ENCODE measurements around the gene MPRIP. TPM values are rescaled to one million over a fixed set of nuclear protein-coding genes. Genes with fewer than 3 reads are reported as not detected.

The MPRIP gene
- polyA plus RNA-seq, 1 of the 3 experiments (the other 2 are of a cell fraction) = 64.4 TPM

DNA sequence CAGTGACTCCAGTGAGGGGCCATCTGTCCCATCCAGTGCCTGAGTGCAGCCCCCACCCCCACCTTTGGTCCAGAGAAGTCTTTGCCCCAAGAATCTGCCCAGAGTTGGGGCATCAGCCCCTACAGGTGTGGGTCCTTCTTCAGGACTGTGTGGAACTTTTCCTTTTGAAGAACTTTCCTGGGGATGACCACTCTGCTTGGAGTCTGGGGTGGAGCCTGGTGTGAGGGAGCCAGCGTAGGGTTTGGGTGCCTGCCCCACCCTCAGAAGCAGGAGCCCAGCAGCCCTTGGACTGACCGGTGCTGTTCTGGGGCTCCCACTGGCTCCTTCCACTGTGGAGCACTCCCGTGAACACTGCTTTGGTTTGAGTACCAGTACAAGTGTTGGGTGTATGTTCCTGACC lies 19.3 kb downstream of the MPRIP start (continued):
- TF ChIP-seq, protein P1, sequence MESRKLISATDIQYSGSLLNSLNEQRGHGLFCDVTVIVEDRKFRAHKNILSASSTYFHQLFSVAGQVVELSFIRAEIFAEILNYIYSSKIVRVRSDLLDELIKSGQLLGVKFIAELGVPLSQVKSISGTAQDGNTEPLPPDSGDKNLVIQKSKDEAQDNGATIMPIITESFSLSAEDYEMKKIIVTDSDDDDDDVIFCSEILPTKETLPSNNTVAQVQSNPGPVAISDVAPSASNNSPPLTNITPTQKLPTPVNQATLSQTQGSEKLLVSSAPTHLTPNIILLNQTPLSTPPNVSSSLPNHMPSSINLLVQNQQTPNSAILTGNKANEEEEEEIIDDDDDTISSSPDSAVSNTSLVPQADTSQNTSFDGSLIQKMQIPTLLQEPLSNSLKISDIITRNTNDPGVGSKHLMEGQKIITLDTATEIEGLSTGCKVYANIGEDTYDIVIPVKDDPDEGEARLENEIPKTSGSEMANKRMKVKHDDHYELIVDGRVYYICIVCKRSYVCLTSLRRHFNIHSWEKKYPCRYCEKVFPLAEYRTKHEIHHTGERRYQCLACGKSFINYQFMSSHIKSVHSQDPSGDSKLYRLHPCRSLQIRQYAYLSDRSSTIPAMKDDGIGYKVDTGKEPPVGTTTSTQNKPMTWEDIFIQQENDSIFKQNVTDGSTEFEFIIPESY (IDR thresholded peaks at IDR 0.05; ENCODE audit: borderline replicate concordance, low read depth) = no peak
- TF ChIP-seq FOXM1 (IDR thresholded peaks at IDR 0.05; ENCODE audit: low read depth) = no peak
- TF ChIP-seq CHD2 (IDR thresholded peaks at IDR 0.05; ENCODE audit: low read length, partially characterized antibody) = no peak
- TF ChIP-seq TEAD4 (IDR thresholded peaks at IDR 0.05; ENCODE audit: borderline replicate concordance, insufficient read depth) = no peak
- TF ChIP-seq JUND (IDR thresholded peaks at IDR 0.05) = no peak
- TF ChIP-seq MAX (IDR thresholded peaks at IDR 0.05; ENCODE audit: low read depth) = no peak

DNA sequence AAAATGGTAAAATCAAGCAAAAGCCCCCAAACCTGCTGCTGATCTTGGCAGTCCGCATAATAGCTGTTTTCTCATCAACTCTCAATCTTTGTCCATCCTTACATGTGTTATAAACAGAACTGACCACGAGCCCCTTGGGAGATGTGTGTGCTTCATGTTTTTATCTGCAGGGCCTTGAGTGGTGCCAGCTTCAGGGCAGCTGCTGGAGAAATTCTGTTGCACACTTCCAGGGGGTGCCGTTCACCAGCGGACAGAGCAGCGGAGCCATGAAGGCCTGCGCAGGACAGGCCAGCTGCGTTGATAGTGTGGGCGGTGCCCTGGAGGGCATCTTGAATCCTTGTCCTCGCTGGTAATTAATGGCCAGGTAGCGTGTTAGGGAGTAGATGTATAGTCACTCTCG lies 20.1 kb downstream of the MPRIP start:
- peaks cover 12% of the 10 kb centered on the region for H3F3A ChIP-seq (replicated peaks; ENCODE audit: insufficient read depth)
- ChIA-PET CTCF (interaction anchor here (0.9 kb wide), 1 partner anchor 68 kb away, joined by 3 read pairs; no protein-coding TSS in a partner anchor), POLR2A (no interaction called here)
- peaks cover 5 to 43% of the 10 kb centered on the region in 2 experiments; a peak in 3 of 4 replicates for H3K4me1 ChIP-seq (ENCODE audit: control insufficient read depth in 1 of 2, insufficient read depth in 2 of 2, low read depth in 1 of 2, low read length in 1 of 2)
- H3K36me3 ChIP-seq (replicated peaks in 1 of 2; ENCODE audit: control insufficient read depth in 1 of 2, insufficient read depth in 2 of 2, low read length in 1 of 2) = peaks cover 0 to 19% of the 10 kb centered on the region in 2 experiments
- H3K9me2 ChIP-seq = no peaks in the 10 kb centered on the region
- DNase-seq = no peak
- H3K4me3 ChIP-seq (ENCODE audit: low read depth in 2 of 2, low read length in 1 of 2) = no peak overlapping the region
- H4K20me1 ChIP-seq (ENCODE audit: insufficient read depth) = peaks cover 98% of the 10 kb centered on the region
- H3K9ac ChIP-seq = no peak overlapping the region
- no peak for TF ChIP-seq FOXJ3 (CRISPR knock-in tag; IDR thresholded peaks at IDR 0.05)
- peak; percentile 16; the same call in 1 of the 2 replicates for TF ChIP-seq RAD21 (IDR thresholded peaks at IDR 0.05; ENCODE audit: low read length)
- H3K79me2 ChIP-seq (ENCODE audit: insufficient read depth) = peaks cover 100% of the 10 kb centered on the region
- H3K4me2 ChIP-seq = no peak overlapping the region
- H3K9me3 ChIP-seq = no peaks in the 10 kb centered on the region
- no peak overlapping the region for H2AFZ ChIP-seq (ENCODE audit: low read depth)
- peak overlapping the region in 1 of 2 experiments; percentile 6; a peak in 1 of 4 replicates for H3K27ac ChIP-seq (ENCODE audit: low read depth in 2 of 2, low read length in 1 of 2)
- no peaks in the 10 kb centered on the region for H3K27me3 ChIP-seq (ENCODE audit: insufficient read depth)
- 96% methylated on average over 6 of the region's 11 CpGs for WGBS (ENCODE audit: low lambda C conversion rate)

GRCh38 chr17:17062866-17063265 lies 20.6 kb downstream of the MPRIP start:
- ChIA-PET CTCF (no interaction called here), POLR2A (no interaction called here)
- peaks cover 95% of the 10 kb centered on the region for H4K20me1 ChIP-seq (ENCODE audit: insufficient read depth)
- no peaks in the 10 kb centered on the region for H3K9me2 ChIP-seq
- no peak overlapping the region for H3K4me2 ChIP-seq
- H3K79me2 ChIP-seq (ENCODE audit: insufficient read depth) = peaks cover 100% of the 10 kb centered on the region
- H3K4me1 ChIP-seq (ENCODE audit: control insufficient read depth in 1 of 2, insufficient read depth in 2 of 2, low read depth in 1 of 2, low read length in 1 of 2) = peaks cover 7 to 41% of the 10 kb centered on the region in 2 experiments; a peak in 3 of 4 replicates
- 96% methylated on average over 6 of the region's 7 CpGs for WGBS (ENCODE audit: low lambda C conversion rate)
- H2AFZ ChIP-seq (ENCODE audit: low read depth) = no peak overlapping the region
- H3F3A ChIP-seq (replicated peaks; ENCODE audit: insufficient read depth) = peaks cover 12% of the 10 kb centered on the region
- no peaks in the 10 kb centered on the region for H3K9me3 ChIP-seq
- peaks cover 0 to 14% of the 10 kb centered on the region in 2 experiments for H3K36me3 ChIP-seq (replicated peaks in 1 of 2; ENCODE audit: control insufficient read depth in 1 of 2, insufficient read depth in 2 of 2, low read length in 1 of 2)
- no peak overlapping the region for H3K27ac ChIP-seq (ENCODE audit: low read depth in 2 of 2, low read length in 1 of 2)
- no peak for DNase-seq
- H3K4me3 ChIP-seq (ENCODE audit: low read depth in 2 of 2, low read length in 1 of 2) = no peak overlapping the region
- H3K27me3 ChIP-seq (ENCODE audit: insufficient read depth) = no peaks in the 10 kb centered on the region
- no peak overlapping the region for H3K9ac ChIP-seq
- no peak for TF ChIP-seq YY1 (IDR thresholded peaks at IDR 0.05; ENCODE audit: low read depth)
- TF ChIP-seq POLR2AphosphoS5 (IDR thresholded peaks at IDR 0.05; ENCODE audit: low read depth, low read length) = no peak
- TF ChIP-seq MEF2A (IDR thresholded peaks at IDR 0.05; ENCODE audit: borderline replicate concordance, low read depth) = no peak
- no peak for TF ChIP-seq PBX3 (IDR thresholded peaks at IDR 0.05)
- no peak for TF ChIP-seq TEAD4 (IDR thresholded peaks at IDR 0.05; ENCODE audit: borderline replicate concordance, insufficient read depth)
- no peak for TF ChIP-seq SIN3A (IDR thresholded peaks at IDR 0.05; ENCODE audit: borderline replicate concordance, low read depth, low read length)
- TF ChIP-seq IRF3 (IDR thresholded peaks at IDR 0.05; ENCODE audit: low read depth, low read length) = no peak
- TF ChIP-seq JUND (IDR thresholded peaks at IDR 0.05) = no peak
- TF ChIP-seq USF2 (IDR thresholded peaks at IDR 0.05; ENCODE audit: borderline replicate concordance, low read depth, low read length) = no peak
- TF ChIP-seq, protein P1 (IDR thresholded peaks at IDR 0.05; ENCODE audit: borderline replicate concordance, low read depth) = no peak
- TF ChIP-seq RCOR1 (IDR thresholded peaks at IDR 0.05; ENCODE audit: low read length) = no peak
- TF ChIP-seq MXI1 (IDR thresholded peaks at IDR 0.05; ENCODE audit: low read depth, low read length) = no peak
- no peak for TF ChIP-seq RFX5 (IDR thresholded peaks at IDR 0.05; ENCODE audit: low read length)
- TF ChIP-seq FOXM1 (IDR thresholded peaks at IDR 0.05; ENCODE audit: low read depth) = no peak
